Gastrocnemius medialis (tissue), 4 donors: Measurements from ENCODE around the gene ITGB7. TPM values are rescaled to one million over a fixed set of nuclear protein-coding genes. Genes with fewer than 3 reads are reported as not detected.
A peak's percentile ranks its signal among the peaks of the same experiment; 100 is the strongest.
"Not testable (repeated sequence)": the region's sequence is repeated elsewhere in the genome, so short reads cannot be mapped to it uniquely, and the experiment has no call there.

Experiments
- ATAC-seq, 2 donors: fragments of 150-250 bp; one replicate each; pipeline ENCODE4 v1.9.1; 2016
- DNase-seq, 2 donors: peaks; one replicate each; pipeline ENCODE4 v3.0.0-alpha.2; 2019
- H3K27ac ChIP-seq, 4 donors: fragments of 200-600 bp; sonication (generic); 1 replicate in 1 of 4; 2 replicates in 3 of 4; pipeline ENCODE4 v1.5.1; 2016 to 2018; ENCODE audit warnings: mild to moderate bottlenecking in 2 of 4, moderate library complexity in 1 of 4
- H3K27me3 ChIP-seq, 3 donors: fragments of 200-600 bp; sonication (generic) in 2 of 3; 1 replicate in 1 of 3; 2 replicates in 2 of 3; pipeline versions ENCODE4 v1.5.1 to v1.6.0; 2016 to 2019; ENCODE audit warnings: mild to moderate bottlenecking in 1 of 3, moderate library complexity in 1 of 3
- H3K36me3 ChIP-seq, 2 donors: fragments of 200-600 bp; sonication (generic) in 1 of 2; one replicate each; pipeline ENCODE4 v1.5.1; 2017 to 2018
- H3K4me1 ChIP-seq, 2 donors: fragments of 200-600 bp; sonication (generic) in 1 of 2; one replicate each; pipeline ENCODE4 v1.5.1; 2016 to 2017; ENCODE audit warnings: mild to moderate bottlenecking in 2 of 2
- H3K4me3 ChIP-seq, 4 donors: fragments of 200-600 bp; sonication (generic) in 3 of 4; 1 replicate in 1 of 4; 2 replicates in 3 of 4; pipeline ENCODE4 v1.5.1; 2016 to 2019; ENCODE audit warnings: mild to moderate bottlenecking in 2 of 4
- H3K9me3 ChIP-seq, 3 donors: fragments of 200-600 bp; sonication (generic) in 2 of 3; 1 replicate in 1 of 3; 2 replicates in 2 of 3; pipeline ENCODE4 v1.5.1; 2016 to 2019
- POLR2A ChIP-seq, 2 donors: fragments of 450-650 bp; IDR thresholded peaks; one replicate each; pipeline ENCODE4 v1.6.1; 2017; ENCODE audit warnings: antibody characterized with exemption in 2 of 2, mild to moderate bottlenecking in 2 of 2, moderate library complexity in 2 of 2
- in situ Hi-C, 4 donors: fragments of 200-750 bp; cut with MboI; loops; one replicate each; pipeline versions ENCODE4 v1.15.0 to v1.8.0; 2017; ENCODE audit warnings: low sequenced_read_pairs in 4 of 4
- intact Hi-C: fragments of 100-400 bp; cut with DNase I; formaldehyde crosslinking; loops from one replicate; pipeline ENCODE4 v1.15.1; 2023; ENCODE audit warnings: low total_unique reads
- total RNA-seq, 4 donors: library from RNA; depleted of rRNA; stranded (reverse); fragments of >200 nt; gene quantifications; one replicate each; pipeline versions ENCODE4 v1.1.0 to v1.2.3, GENCODE V29; 2016
- TF ChIP-seq, protein P1 (sequence below), 5 experiments: fragments of 450-650 bp in 3 of 5; fragments of 200-600 bp in 2 of 5; sonication (generic) in 2 of 5; IDR thresholded peaks in 4 of 5; conservative IDR thresholded peaks in 1 of 5; 1 replicate in 4 of 5; 2 replicates in 1 of 5; pipeline ENCODE4 v1.5.1; 2016 to 2019; ENCODE audit warnings: antibody characterized with exemption in 5 of 5, mild to moderate bottlenecking in 3 of 5, moderate library complexity in 3 of 5

The ITGB7 gene
- total RNA-seq, 4 donors from 2014 or later = 0.73 to 0.81 TPM; not detected in 2

DNA sequence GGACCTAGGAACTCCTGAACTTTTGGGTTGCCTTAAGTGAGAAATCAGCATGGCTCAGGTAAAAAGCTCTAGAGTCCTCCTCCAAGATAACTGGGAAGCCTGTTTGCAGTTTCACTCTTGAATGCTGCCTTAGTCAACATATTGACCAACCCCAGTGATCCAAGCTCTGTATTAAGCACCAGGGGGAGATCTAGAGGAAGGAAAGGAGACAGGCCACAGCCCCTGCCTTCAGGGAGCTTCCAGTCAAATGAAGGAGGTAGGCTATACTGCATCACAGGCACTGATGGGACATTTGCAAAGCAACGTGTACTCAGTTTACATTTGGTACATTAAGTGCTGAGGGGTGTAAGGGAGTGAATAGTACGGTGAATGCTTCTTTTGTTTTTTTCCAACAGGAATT is 25.1 kb downstream of the ITGB7 start:
- in situ Hi-C loops = loop anchor here in 2 of 4 donors (10.0 to 25.0 kb wide), 2 partner anchors 117 to 120 kb away; partner anchors contain the start of gene TNS2 (in 1 of the 2)
- ATAC-seq = no peak
- Histone ChIP-seq H3K36me3 (peaks cover 0 to 49% of the 10 kb centered on the region in 2 donors), H3K4me3 (peak overlapping the region; percentile 63 to 95 (median 69)), H3K27me3 (no peaks in the 10 kb centered on the region), H3K9me3 (no peaks in the 10 kb centered on the region), H3K4me1 (peaks cover 37% of the 10 kb centered on the region in 2 donors), H3K27ac (peak overlapping the region; percentile 85 to 97 (median 91))
- no peak for DNase-seq
- intact Hi-C loops = loop anchor here (2.0 to 5.0 kb wide), 2 partner anchors 71 to 115 kb away; a partner anchor contains a TSS
- TF ChIP-seq POLR2A (IDR thresholded peaks at IDR 0.05) = no peak
- TF ChIP-seq, protein P1, sequence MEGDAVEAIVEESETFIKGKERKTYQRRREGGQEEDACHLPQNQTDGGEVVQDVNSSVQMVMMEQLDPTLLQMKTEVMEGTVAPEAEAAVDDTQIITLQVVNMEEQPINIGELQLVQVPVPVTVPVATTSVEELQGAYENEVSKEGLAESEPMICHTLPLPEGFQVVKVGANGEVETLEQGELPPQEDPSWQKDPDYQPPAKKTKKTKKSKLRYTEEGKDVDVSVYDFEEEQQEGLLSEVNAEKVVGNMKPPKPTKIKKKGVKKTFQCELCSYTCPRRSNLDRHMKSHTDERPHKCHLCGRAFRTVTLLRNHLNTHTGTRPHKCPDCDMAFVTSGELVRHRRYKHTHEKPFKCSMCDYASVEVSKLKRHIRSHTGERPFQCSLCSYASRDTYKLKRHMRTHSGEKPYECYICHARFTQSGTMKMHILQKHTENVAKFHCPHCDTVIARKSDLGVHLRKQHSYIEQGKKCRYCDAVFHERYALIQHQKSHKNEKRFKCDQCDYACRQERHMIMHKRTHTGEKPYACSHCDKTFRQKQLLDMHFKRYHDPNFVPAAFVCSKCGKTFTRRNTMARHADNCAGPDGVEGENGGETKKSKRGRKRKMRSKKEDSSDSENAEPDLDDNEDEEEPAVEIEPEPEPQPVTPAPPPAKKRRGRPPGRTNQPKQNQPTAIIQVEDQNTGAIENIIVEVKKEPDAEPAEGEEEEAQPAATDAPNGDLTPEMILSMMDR (IDR thresholded peaks at IDR 0.05 in 4 of 5, conservative IDR thresholded peaks at IDR 0.05 in 1 of 5) = no peak

DNA sequence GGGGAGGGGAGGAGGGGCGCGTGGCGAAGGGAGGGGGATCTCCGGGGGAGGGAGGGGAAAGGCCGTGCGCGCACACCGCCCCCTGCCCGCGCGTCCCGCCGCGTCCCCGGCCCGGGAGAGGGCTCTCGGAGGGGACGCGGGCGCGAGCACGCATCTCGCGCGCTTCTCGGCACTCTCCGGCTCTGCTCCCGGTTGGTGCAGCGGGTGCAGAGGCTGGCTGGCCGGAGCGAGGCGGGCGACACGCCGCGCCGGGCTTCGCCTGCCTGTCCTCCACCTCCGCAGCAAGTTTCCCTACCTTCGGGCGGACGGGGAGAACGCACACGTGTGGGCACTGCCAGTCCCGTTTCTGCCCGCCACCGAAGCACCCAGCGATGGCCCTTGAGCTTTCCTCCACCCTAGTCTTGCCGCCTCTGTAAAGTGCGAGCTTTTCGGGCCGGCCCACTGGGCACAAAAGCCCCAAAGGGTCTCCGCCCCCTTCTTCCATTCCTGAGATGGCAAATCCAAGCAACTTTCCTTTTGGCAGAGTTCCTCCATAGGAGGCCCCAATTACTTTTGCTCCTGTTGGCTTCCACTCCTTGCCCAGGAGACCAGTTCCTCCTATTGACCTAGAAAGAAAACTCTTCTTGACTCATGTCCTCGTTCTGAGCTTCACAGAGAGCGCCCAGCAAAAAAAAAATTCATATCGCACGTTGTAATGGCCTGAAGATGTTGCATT is 26.0 kb downstream of the ITGB7 start:
- in situ Hi-C loops = loop anchor here in 2 of 4 donors (10.0 to 25.0 kb wide), 2 partner anchors 116 to 119 kb away; partner anchors contain the start of gene TNS2 (in 1 of the 2)
- Histone ChIP-seq H3K4me3 (peak overlapping the region; percentile 63 to 95 (median 69)), H3K27ac (peak overlapping the region; percentile 85 to 97 (median 91)), H3K27me3 (no peaks in the 10 kb centered on the region), H3K36me3 (peaks cover 0 to 40% of the 10 kb centered on the region in 2 donors), H3K4me1 (peaks cover 37% of the 10 kb centered on the region in 2 donors), H3K9me3 (no peaks in the 10 kb centered on the region)
- TF ChIP-seq POLR2A (IDR thresholded peaks at IDR 0.05) = no peak
- TF ChIP-seq, protein P1 (IDR thresholded peaks at IDR 0.05 in 4 of 5, conservative IDR thresholded peaks at IDR 0.05 in 1 of 5) = no peak
- DNase-seq = peak; percentile 54 to 66
- intact Hi-C loops = loop anchor here (1.0 to 5.0 kb wide), 4 partner anchors 40 to 175 kb away; partner anchors contain the start of gene EIF4B
- peak; percentile 65 to 68 for ATAC-seq

DNA sequence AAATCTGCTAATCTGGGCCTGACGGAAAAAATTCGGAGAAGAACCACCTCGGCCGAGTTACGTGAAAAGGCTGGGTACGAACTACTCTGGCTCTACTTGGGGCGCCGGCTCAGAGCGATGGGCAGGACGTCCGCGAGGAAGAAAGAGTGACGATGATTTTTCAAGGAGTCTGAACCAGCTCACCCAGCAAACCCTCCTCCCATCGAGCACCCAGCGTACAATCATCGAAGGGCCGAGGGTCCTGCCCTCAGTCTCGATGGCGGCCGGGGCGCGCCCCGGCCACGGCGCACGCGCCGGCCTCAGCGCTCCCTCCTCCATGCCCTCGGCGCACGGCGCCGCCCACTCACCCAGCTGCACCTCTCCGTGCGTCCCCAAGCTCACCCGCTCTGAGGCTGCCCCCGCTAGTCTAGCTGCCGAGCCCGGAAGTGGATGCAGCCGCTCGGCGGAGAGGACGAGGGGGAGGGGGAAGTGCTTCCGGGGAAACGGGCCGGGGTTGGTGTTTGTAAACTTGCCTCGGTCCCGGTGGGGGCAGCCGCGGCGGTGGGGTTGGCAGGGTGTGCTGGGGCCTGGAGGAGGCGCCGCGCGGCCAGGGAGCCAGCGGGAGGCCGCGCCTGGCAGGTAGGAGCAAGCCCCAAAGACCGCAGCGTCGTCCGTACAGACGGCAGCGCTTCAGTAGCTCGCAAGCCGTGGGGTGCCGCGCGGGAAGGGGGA is 26.7 kb downstream of the ITGB7 start, which contains the start of the genes CSAD and ZNF740:
CSAD (minus strand) TSS at position 706 of the 711 bp plus-strand sequence. CDS start 7,455 bp downstream, outside the sequence.
ZNF740 (plus strand) TSS at position 503 of the 711 bp plus-strand sequence. CDS start 1,262 bp downstream, outside the sequence.
- H3K4me3 ChIP-seq = peak within 1 kb of the TSS; percentile 63 to 95 (median 69)
- peak within 1 kb of the TSS; percentile 85 to 97 (median 91) for H3K27ac ChIP-seq
- no peaks in the 10 kb centered on the region for H3K9me3 ChIP-seq
- H3K27me3 ChIP-seq = no peaks in the 10 kb centered on the region
- peaks cover 37% of the 10 kb centered on the region in 2 donors for H3K4me1 ChIP-seq
- peak; percentile 71 to 79 for TF ChIP-seq POLR2A (IDR thresholded peaks at IDR 0.05)
- TF ChIP-seq, protein P1 (IDR thresholded peaks at IDR 0.05 in 4 of 5, conservative IDR thresholded peaks at IDR 0.05 in 1 of 5) = no peak
- intact Hi-C loops = loop anchor here (1.0 to 5.0 kb wide), 4 partner anchors 41 to 174 kb away; partner anchors contain the start of gene EIF4B
- ATAC-seq (peak; percentile 92 to 95), DNase-seq (peak; percentile 98)
- peaks cover 0 to 33% of the 10 kb centered on the region in 2 donors for H3K36me3 ChIP-seq
- in situ Hi-C loops = loop anchor here in 2 of 4 donors (10.0 to 25.0 kb wide), 2 partner anchors 116 to 118 kb away; partner anchors contain the start of gene TNS2 (in 1 of the 2)

DNA sequence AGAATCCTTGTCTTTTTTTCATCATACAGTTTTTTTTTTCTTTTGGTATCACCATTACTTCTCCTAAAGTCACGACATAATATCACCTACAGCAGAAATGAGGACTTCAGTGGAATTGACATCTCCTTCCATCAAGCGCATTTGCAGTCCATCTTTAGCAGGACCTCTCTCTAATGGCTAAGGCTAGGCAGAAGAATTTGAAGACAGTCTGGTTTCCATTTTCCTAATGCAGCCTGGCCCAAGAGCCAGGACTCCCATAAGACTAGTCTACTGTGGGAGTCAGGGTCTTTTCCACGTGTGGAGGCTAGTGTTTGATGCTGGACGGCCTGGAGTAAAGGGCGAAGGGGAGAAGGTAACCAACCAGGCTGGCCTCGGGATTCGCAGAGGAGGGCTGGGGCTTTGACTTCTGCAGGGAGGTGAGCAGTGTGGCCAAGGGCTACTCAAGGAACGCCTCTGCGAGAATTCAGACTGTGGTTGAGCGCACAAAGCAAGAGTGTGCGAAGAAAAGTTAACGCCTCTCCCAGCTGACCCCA is 27.3 kb downstream of the ITGB7 start:
- in situ Hi-C loops (loop anchor here in 2 of 4 donors (10.0 to 25.0 kb wide), 2 partner anchors 115 to 117 kb away; partner anchors contain the start of gene TNS2 (in 1 of the 2)), intact Hi-C loops (loop anchor here (1.0 to 5.0 kb wide), 4 partner anchors 42 to 173 kb away; partner anchors contain the start of gene EIF4B)
- H3K9me3 ChIP-seq = no peaks in the 10 kb centered on the region
- peak overlapping the region; percentile 63 to 95 (median 69) for H3K4me3 ChIP-seq
- peaks cover 34 to 37% of the 10 kb centered on the region in 2 donors for H3K4me1 ChIP-seq
- H3K27me3 ChIP-seq = no peaks in the 10 kb centered on the region
- H3K27ac ChIP-seq = peak overlapping the region; percentile 85 to 97 (median 91)
- TF ChIP-seq POLR2A (IDR thresholded peaks at IDR 0.05) = no peak
- TF ChIP-seq, protein P1 (IDR thresholded peaks at IDR 0.05 in 4 of 5, conservative IDR thresholded peaks at IDR 0.05 in 1 of 5) = no peak
- peaks cover 0 to 27% of the 10 kb centered on the region in 2 donors for H3K36me3 ChIP-seq
- peak; percentile 53 to 59 for ATAC-seq
- DNase-seq = no peak

DNA sequence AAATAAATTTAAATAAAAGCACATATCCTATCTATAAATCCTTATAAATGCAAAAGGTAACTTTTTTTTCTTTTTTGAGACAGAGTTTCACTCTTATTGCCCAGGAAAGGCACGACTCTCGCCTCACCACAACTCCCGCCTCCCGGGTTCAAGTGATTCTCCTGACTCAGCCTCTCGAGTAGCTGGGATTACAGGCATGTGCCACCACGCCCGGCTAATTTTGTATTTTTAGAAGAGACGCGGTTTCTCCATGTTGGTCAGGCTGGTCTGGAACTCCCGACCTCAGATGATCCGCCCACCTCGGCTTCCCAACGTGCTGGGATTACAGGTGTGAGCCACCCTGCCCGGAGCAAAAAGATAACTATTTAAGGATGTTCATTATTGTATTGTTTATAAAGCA is 28.2 kb downstream of the ITGB7 start:
- Histone ChIP-seq H3K27ac (peak overlapping the region in 1 of 4 donors; percentile 97), H3K4me1 (peaks cover 33 to 34% of the 10 kb centered on the region in 2 donors)
- intact Hi-C loops = not testable (repeated sequence)

DNA sequence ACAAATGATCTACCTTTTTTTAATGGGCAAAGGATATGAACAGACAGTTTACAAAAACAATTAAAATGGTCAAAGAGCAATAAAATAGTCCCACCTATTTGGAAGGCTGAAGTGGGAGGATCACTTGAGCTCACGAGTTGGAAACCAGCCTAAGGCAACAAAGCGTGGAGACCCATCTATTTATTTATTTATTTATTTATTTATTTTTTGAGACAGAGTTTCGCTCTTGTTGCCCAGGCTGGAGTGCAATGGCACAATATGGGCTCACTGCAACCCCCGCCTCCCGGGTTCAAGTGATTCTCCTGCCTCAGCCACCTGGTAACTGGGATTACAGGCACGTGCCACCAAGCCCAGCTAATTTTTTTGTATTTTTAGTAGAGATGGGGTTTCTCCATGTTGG is 29.6 kb downstream of the ITGB7 start:
- H3K36me3 ChIP-seq, intact Hi-C loops, ATAC-seq, DNase-seq, H3K27ac ChIP-seq, H3K9me3 ChIP-seq, H3K4me3 ChIP-seq, H3K27me3 ChIP-seq: not testable (repeated sequence)
- peaks cover 20 to 21% of the 10 kb centered on the region in 2 donors for H3K4me1 ChIP-seq
- in situ Hi-C loops = loop anchor here in 1 of 4 donors (25.0 kb wide), 1 partner anchor 115 kb away; the partner anchor contains the start of gene TNS2

More for the DNA sequence above, 28.2 kb downstream of the ITGB7 start:
- H3K9me3 ChIP-seq, DNase-seq, H3K4me3 ChIP-seq, ATAC-seq, H3K27me3 ChIP-seq: not testable (repeated sequence)
- peaks cover 0 to 19% of the 10 kb centered on the region in 2 donors for H3K36me3 ChIP-seq
- in situ Hi-C loops = loop anchor here in 1 of 4 donors (25.0 kb wide), 1 partner anchor 117 kb away; the partner anchor contains the start of gene TNS2
